Activated T-cell treated with anti-CD3 and anti-CD28 coated beads, Interleukin-2, amount 50 U/mL, for 24 hours (primary cell): ENCODE measurements around the gene SPIB.
"Not testable (repeated sequence)": the region's sequence is repeated elsewhere in the genome, so short reads cannot be mapped to it uniquely, and the experiment has no call there.

Experiments
- DNase-seq: peaks from one replicate; pipeline ENCODE4 v3.0.0-alpha.2; 2020
- H3K27ac Mint-ChIP-seq: 2 replicates; pipeline ENCODE4 v1.8.0; 2020; ENCODE audit warnings: mild to moderate bottlenecking, mixed read lengths
- H3K27me3 Mint-ChIP-seq: 2 replicates; pipeline ENCODE4 v1.8.0; 2020; ENCODE audit warnings: mixed read lengths
- H3K36me3 Mint-ChIP-seq: 2 replicates; pipeline ENCODE4 v1.8.0; 2020; ENCODE audit warnings: low read depth, mixed read lengths
- H3K4me1 Mint-ChIP-seq: 2 replicates; pipeline ENCODE4 v1.8.0; 2020; ENCODE audit warnings: low read depth, mixed read lengths
- H3K4me3 Mint-ChIP-seq: 2 replicates; pipeline ENCODE4 v1.8.0; 2020; ENCODE audit warnings: mild to moderate bottlenecking, moderate library complexity, mixed read lengths
- H3K9me3 Mint-ChIP-seq: 2 replicates; pipeline ENCODE4 v1.8.0; 2020; ENCODE audit warnings: mixed read lengths

Gene SPIB

DNA sequence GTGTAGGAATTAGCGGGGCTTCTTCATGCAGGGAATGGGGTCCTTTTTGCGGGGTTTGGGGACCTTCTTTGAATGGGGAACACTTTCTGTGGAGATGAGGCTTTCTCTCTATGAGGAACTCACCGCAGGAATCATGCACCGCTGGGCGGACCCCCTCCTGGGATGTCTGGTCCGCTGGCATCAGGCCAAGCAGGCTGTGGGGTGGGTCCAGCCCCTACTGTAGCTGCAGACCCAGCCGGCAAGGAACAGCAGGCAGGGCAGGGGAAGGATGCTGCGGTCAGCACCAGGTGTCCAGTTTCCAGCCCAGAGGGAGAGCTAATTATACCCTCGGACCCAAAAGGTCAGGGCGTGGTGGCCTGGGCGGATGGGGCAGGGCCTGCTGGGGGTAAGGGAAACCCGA is 15.8 kb downstream of the SPIB start:
- H3K27ac Mint-ChIP-seq: no peak overlapping the region
- H3K36me3 Mint-ChIP-seq: no peaks in the 10 kb centered on the region
- H3K27me3 Mint-ChIP-seq: peaks cover 45% of the 10 kb centered on the region
- H3K4me1 Mint-ChIP-seq: peaks cover 11% of the 10 kb centered on the region
- H3K9me3 Mint-ChIP-seq: no peaks in the 10 kb centered on the region
- no peak overlapping the region for H3K4me3 Mint-ChIP-seq
- DNase-seq: no peak

DNA sequence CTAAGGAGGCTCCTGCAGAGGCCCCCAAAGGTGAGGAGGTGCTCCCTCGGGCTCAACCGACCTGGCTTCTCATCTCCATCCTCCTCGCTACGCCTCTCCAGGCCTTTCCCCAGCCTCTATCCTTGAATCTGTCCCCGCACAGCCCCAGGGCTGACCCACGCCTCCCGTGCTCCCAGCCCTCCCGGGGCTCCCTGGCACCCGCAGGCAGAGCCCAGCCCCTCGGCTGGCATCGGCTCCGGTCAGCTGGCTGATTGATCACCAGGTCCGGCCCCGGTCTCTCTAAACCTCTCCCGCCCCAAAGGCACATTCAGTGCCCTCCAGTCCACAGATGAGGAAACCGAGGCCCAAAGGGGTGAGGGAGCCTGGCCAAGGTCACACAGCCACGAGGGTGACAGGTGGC is 16.5 kb downstream of the SPIB start:
- DNase-seq: no peak
- H3K27ac Mint-ChIP-seq: no peak overlapping the region
- H3K4me3 Mint-ChIP-seq: no peak overlapping the region
- H3K27me3 Mint-ChIP-seq: peaks cover 42% of the 10 kb centered on the region
- H3K9me3 Mint-ChIP-seq: no peaks in the 10 kb centered on the region
- no peaks in the 10 kb centered on the region for H3K36me3 Mint-ChIP-seq
- H3K4me1 Mint-ChIP-seq: peaks cover 11% of the 10 kb centered on the region

DNA sequence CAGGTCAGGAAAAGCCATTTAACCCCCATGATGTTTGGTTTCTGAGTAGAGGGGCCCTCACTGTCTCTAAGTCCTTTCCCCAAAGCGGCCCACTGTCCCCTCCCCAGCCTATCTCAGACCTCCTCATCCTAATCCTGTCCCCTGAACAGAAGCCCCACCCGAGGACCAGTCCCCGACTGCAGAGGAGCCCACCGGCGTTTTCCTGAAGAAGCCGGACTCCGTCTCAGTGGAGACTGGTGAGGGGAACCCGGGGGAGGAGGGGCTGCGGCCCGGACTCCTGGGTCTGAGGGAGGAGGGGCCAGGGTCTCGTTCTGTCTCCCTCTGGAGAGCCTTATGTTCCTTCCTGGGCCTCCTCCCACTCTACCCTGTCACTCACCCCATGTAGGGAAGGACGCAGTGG is 16.9 kb downstream of the SPIB start:
- no peaks in the 10 kb centered on the region for H3K9me3 Mint-ChIP-seq
- no peak for DNase-seq
- no peaks in the 10 kb centered on the region for H3K36me3 Mint-ChIP-seq
- no peak overlapping the region for H3K27ac Mint-ChIP-seq
- H3K27me3 Mint-ChIP-seq: peaks cover 38% of the 10 kb centered on the region
- peaks cover 11% of the 10 kb centered on the region for H3K4me1 Mint-ChIP-seq
- H3K4me3 Mint-ChIP-seq: no peak overlapping the region

DNA sequence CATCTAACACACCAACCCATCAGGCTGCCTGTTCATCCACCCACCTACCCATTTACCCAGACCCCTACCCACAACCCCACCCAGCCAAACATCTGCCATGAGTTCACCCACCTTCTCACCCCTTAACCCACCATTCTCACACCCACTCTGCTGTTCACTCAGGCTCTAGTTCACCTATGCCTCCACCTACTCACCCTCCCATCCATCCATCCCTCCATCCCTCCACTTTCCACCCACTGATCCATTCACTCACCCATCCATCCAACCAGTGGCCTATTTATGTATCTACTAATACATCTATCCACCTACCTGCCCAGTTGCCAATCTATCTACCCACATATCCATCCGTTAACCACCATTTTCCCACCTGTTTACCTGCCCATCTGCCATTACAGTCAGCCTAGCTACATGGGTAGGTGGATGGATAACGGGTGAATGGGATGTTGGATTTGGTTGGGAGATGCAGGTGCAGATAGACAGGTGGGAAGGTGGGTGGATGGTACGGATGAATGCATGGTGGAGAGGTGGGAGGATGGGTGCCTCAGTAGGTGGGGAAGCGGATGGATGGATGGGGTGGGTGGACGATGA is 19.2 kb downstream of the SPIB start:
- Mint-ChIP-seq H3K9me3 (no peaks in the 10 kb centered on the region), H3K4me3 (no peak overlapping the region), H3K36me3 (no peaks in the 10 kb centered on the region), H3K27ac (no peak overlapping the region), H3K4me1 (no peaks in the 10 kb centered on the region), H3K27me3 (peaks cover 23% of the 10 kb centered on the region)
- no peak for DNase-seq

DNA sequence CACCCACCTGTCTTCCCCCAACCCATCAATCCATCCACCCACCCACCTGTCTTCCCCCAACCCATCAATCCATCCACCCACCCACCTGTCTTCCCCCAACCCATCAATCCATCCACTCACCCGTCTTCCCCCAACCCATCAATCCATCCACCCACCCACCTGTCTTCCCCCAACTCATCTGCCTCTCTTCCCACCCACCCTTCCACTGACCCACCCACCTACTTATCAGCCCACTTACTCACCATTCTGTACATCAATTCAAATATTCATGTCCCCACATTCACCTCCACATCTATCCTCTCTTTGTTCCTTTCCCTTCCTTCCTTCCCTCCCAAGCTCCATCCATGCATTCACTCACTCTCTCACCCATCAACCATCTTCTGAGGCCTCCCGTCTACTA is 20.4 kb downstream of the SPIB start:
- H3K4me1 Mint-ChIP-seq, DNase-seq, H3K9me3 Mint-ChIP-seq, H3K4me3 Mint-ChIP-seq, H3K27ac Mint-ChIP-seq, H3K36me3 Mint-ChIP-seq: not testable (repeated sequence)
- H3K27me3 Mint-ChIP-seq: peaks cover 20% of the 10 kb centered on the region

DNA sequence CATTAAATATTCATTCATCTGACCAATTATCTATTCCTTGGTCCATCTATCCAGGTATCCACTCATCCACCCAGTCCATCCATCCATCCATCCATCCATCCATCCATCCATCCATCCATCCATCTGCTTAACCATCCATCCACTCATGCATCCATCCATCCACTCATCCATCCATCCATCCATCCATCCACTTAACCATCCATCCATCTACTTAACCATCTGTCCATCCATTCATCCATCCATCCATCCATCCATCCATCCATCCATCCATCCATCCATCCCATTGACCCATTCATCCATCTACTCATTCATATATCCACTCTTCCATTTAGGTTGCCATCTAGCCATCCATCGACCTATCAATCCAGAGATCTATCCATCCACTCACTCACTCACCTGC is 25.3 kb downstream of the SPIB start:
- Mint-ChIP-seq H3K9me3 (no peaks in the 10 kb centered on the region), H3K27me3 (peaks cover 14% of the 10 kb centered on the region), H3K36me3 (no peaks in the 10 kb centered on the region), H3K27ac (no peak overlapping the region), H3K4me3 (no peak overlapping the region), H3K4me1 (no peaks in the 10 kb centered on the region)
- DNase-seq: no peak

DNA sequence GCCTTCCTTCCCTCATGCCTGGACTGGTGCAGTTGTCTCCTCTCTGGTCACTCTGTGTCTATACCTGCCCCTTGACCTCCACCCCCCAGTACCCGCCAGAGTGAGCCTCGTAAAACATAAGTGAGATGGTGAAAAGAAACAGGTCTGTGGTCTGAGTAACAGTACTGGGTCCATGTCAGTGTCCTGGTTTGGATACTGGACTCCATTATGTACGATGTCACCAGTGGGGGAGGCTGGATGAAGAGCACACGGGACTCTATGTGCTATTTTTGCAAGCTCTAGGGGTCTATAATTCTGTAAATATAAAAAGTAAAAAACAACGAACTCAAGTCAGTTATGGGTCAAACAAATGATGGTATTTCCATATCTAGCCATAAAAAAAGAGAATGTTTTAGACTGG is 28.3 kb downstream of the SPIB start:
- DNase-seq: no peak
- Mint-ChIP-seq H3K4me1 (no peaks in the 10 kb centered on the region), H3K9me3 (no peaks in the 10 kb centered on the region), H3K27ac (no peak overlapping the region), H3K27me3 (peaks cover 18% of the 10 kb centered on the region), H3K36me3 (no peaks in the 10 kb centered on the region), H3K4me3 (no peak overlapping the region)

DNA sequence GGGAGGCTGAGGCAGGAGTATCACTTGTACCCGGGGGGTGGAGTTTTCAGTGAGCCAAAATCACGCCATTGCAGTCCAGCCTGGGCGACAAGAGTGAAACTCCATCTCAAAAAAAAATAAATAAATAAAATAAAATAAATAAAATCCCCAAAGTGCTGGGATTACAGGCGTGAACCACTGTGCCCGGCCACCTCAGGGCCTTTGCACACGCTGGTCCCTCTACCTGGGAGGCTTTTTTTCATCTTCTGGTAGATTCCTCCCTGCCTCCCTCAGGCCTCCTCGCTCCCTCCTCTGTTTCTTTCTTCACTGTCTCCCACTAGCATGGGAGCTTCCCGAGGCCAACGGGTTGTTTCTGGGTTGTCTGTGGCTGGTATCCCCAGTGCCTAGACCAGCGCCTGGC is 29.0 kb downstream of the SPIB start:
- H3K9me3 Mint-ChIP-seq: no peaks in the 10 kb centered on the region
- no peaks in the 10 kb centered on the region for H3K36me3 Mint-ChIP-seq

DNA sequence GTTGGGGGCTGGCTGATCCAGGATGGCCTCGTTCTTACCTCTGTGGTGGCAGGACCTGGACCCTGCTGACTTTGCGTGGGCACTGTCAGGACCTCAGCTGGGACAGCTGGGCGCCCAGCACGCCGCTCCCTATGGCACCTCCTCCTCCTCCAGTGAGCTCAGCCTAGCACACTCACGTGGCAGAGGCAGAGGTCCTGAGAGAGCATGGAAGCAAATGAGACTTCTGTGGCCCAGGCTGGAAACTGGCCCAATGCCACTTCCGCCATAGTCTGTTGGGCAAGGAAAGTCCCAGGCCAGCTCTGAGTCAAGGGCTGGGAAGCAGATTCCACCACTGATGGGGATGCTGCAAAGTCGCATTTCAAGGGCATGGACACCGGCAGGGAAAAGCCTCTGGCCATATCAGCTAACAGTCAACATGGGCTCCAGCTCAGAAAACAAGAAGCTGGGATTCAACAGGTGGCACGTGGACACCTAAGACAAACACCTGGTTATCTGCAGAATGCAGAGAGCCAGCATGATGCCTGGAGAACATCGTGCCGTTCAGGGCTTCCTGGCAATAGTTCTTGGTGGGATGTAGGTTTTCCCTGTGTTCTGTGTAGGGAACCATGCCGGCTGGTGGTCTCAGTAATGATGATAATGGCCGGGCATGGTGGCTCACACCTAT is 30.6 kb downstream of the SPIB start:
- DNase-seq: no peak
- Mint-ChIP-seq H3K4me3 (no peak overlapping the region), H3K27ac (no peak overlapping the region), H3K9me3 (no peaks in the 10 kb centered on the region), H3K4me1 (no peaks in the 10 kb centered on the region), H3K36me3 (no peaks in the 10 kb centered on the region), H3K27me3 (peaks cover 9% of the 10 kb centered on the region)

More for the DNA sequence above, 29.0 kb downstream of the SPIB start:
- Mint-ChIP-seq H3K27ac (no peak overlapping the region), H3K4me1 (no peaks in the 10 kb centered on the region), H3K27me3 (peaks cover 17% of the 10 kb centered on the region), H3K4me3 (no peak overlapping the region)
- no peak for DNase-seq

DNA sequence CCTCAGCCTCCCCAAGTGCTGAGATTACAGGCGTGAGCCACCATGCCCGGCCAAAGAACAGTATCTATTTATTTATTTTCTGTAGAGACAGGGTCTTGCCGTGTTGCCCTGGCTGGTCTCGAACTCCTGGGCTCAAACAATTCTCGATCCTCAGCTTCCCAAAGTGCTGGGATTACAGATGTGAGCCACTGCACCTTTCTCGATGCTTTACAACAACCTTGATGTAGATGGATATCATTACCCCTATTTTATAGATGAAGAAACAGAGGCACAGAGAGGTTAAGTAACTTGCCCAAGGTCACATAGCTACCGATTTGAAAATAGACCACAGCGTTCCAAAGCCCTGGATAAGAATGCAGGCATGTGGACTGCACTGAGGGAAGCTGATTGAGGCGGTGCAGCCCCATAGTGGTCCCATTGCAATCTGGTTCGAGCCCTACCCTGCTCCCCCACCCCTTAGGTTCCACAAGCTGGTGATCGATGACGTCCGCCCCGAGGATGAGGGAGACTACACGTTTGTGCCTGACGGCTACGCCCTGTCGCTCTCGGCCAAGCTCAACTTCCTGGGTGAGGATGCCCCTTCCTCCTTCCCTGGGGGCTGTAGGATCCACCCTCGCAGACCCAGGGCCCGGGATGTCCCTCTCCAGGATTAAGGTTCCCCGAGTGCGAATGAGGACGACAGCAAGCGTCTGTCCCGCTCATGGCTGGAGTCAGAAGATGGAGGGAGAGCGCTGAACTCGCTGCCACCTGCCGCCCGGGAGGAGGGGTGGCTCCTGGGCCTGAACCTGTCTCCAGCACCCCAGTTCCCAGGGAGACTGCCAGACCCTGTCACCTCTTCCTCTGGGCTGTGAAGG is 31.9 kb downstream of the SPIB start:
- no peak for DNase-seq
- H3K4me1 Mint-ChIP-seq: no peaks in the 10 kb centered on the region
- no peaks in the 10 kb centered on the region for H3K36me3 Mint-ChIP-seq
- no peak overlapping the region for H3K4me3 Mint-ChIP-seq
- peaks cover 9% of the 10 kb centered on the region for H3K27me3 Mint-ChIP-seq
- H3K9me3 Mint-ChIP-seq: no peaks in the 10 kb centered on the region
- no peak overlapping the region for H3K27ac Mint-ChIP-seq

DNA sequence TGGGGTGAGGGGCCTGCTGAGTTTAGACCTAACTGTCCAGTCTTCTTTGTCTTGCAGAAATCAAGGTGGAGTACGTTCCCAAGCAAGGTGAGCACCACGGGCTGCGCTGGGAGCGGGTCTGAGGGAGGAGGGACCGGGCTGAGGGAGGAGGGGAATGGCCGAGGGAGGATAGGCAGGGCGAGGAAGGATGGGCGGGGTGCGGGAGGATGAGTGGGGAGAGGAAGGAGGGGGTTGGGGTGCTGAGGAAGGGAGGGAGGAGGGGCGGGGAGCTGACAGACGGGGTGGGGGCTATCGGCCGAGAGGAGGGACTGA is 32.4 kb downstream of the SPIB start:
- H3K4me3 Mint-ChIP-seq: no peak overlapping the region

DNA sequence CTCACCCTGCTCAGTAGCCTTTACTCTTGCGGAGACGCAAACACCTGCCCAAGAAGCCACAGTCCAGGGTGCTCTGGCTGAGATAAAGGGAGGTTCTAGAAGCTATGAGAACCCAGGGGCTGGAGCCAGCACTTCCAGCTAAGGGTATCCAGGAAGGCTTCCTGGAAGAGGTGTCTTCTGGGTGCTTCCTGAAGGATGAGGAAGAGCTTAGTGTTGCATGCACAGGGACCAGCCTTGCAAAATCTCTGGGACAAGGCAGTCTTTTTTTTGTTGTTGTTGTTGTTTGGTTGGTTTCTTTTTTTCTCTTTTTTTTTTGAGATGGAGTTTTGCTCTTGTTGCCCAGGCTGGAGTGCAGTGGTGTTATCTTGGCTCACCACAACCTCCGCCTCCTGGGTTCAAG is 34.5 kb downstream of the SPIB start:
- H3K4me3 Mint-ChIP-seq: no peak overlapping the region

More for the DNA sequence above, 32.4 kb downstream of the SPIB start:
- DNase-seq: no peak
- H3K27ac Mint-ChIP-seq: no peak overlapping the region
- no peaks in the 10 kb centered on the region for H3K4me1 Mint-ChIP-seq
- H3K27me3 Mint-ChIP-seq: peaks cover 9% of the 10 kb centered on the region
- no peaks in the 10 kb centered on the region for H3K36me3 Mint-ChIP-seq
- no peaks in the 10 kb centered on the region for H3K9me3 Mint-ChIP-seq

DNA sequence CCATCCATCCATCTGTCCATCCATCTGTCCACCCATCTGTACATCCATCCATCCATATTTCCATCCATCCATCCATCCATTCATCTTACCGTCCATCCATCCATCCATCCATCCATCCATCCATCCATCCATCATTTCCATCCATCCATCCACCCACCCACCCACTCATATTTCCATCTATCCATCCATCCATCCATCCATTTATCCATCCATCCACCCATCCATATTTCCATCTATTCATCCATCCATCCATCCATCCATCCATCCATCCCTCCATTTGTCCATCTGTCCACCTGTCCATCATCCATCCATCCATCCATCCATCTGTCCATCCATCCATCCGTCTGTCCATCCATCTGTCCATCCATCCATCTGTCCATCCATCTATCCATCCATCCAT is 37.3 kb downstream of the SPIB start:
- no peaks in the 10 kb centered on the region for H3K9me3 Mint-ChIP-seq
- no peak for DNase-seq
- peaks cover 8% of the 10 kb centered on the region for H3K4me1 Mint-ChIP-seq
- peaks cover 30% of the 10 kb centered on the region for H3K27me3 Mint-ChIP-seq
- no peak overlapping the region for H3K4me3 Mint-ChIP-seq
- H3K27ac Mint-ChIP-seq: no peak overlapping the region
- no peaks in the 10 kb centered on the region for H3K36me3 Mint-ChIP-seq

More for the DNA sequence above, 34.5 kb downstream of the SPIB start:
- Mint-ChIP-seq H3K27ac (no peak overlapping the region), H3K36me3 (no peaks in the 10 kb centered on the region), H3K27me3 (peaks cover 24% of the 10 kb centered on the region), H3K9me3 (no peaks in the 10 kb centered on the region), H3K4me1 (no peaks in the 10 kb centered on the region)
- no peak for DNase-seq

DNA sequence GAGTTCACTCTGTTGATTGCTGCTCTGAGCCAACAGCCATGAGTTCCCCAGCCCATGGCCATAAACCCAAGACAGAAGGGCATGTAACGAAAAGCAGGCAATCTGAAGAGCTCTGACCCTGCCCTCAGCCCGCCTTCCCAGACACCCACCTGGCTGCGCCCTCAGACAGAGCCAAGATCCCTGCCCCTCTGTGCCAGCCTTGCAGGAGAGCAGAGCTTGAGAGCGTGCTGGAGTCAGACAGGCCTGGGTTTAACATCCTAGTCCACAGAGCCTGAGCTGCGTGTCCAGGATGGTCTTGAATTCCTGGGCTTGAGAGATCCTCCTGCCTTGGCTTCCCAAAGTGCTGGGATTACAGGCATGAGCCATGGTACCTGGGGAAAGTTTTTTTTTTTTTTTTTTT is 38.6 kb downstream of the SPIB start:
- H3K4me1 Mint-ChIP-seq: peaks cover 13% of the 10 kb centered on the region
- H3K9me3 Mint-ChIP-seq: no peaks in the 10 kb centered on the region
- H3K27me3 Mint-ChIP-seq: peaks cover 37% of the 10 kb centered on the region
- H3K4me3 Mint-ChIP-seq: no peak overlapping the region
- H3K36me3 Mint-ChIP-seq: no peaks in the 10 kb centered on the region
- DNase-seq: no peak
- H3K27ac Mint-ChIP-seq: no peak overlapping the region

DNA sequence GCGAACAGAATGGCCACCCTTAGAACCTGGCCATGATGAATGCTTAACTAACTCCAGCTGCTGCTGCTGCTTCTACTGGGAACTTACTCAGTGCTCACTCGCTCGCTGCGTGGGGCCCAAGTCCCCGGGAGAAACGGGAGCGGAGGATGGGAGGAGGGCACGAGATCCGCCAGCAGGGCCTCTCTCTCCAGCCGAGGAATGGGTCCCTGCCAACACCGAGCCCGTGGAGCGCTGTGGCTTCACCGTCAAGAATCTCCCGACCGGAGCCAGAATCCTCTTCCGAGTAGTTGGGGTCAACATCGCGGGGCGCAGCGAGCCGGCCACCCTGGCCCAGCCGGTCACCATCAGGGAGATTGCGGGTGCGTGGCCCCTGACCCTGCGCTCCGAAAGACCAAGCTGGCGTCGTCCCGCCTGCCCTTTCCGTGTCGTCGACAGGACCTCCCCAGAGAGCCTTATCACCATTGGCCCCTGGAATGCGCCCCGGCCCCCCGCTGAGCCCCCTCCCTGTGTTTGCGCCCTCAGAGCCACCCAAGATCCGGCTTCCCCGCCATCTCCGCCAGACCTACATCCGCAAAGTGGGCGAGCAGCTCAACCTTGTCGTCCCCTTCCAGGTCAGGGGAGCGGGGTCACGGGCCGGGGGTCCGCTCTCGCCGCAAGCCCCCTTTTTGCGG is 39.8 kb downstream of the SPIB start:
- no peaks in the 10 kb centered on the region for H3K9me3 Mint-ChIP-seq
- H3K4me3 Mint-ChIP-seq: no peak overlapping the region
- DNase-seq: no peak
- H3K27me3 Mint-ChIP-seq: peaks cover 39% of the 10 kb centered on the region
- no peak overlapping the region for H3K27ac Mint-ChIP-seq
- H3K4me1 Mint-ChIP-seq: peaks cover 13% of the 10 kb centered on the region
- H3K36me3 Mint-ChIP-seq: no peaks in the 10 kb centered on the region
